A673 (cell line): ENCODE results near the gene CARD11.

ENCODE experiments used
- EZH2 ChIP-seq: fragments of 200-600 bp; sonication (generic); IDR thresholded peaks from 2 replicates; pipeline ENCODE4 v1.6.1; 2017; ENCODE audit warnings: borderline replicate concordance, low read depth, mild to moderate bottlenecking, mixed read lengths, antibody characterized with exemption, low read length; ENCODE audit not compliant: poor library complexity, severe bottlenecking
- TF ChIP-seq, protein P1 (sequence below): fragments of 300-800, 200-600 bp; sonication (generic); conservative IDR thresholded peaks from 2 replicates; pipeline ENCODE4 v1.5.1; 2017; ENCODE audit warnings: low read depth, mild to moderate bottlenecking, antibody characterized with exemption, low read length, moderate library complexity, mixed read lengths

DNA sequence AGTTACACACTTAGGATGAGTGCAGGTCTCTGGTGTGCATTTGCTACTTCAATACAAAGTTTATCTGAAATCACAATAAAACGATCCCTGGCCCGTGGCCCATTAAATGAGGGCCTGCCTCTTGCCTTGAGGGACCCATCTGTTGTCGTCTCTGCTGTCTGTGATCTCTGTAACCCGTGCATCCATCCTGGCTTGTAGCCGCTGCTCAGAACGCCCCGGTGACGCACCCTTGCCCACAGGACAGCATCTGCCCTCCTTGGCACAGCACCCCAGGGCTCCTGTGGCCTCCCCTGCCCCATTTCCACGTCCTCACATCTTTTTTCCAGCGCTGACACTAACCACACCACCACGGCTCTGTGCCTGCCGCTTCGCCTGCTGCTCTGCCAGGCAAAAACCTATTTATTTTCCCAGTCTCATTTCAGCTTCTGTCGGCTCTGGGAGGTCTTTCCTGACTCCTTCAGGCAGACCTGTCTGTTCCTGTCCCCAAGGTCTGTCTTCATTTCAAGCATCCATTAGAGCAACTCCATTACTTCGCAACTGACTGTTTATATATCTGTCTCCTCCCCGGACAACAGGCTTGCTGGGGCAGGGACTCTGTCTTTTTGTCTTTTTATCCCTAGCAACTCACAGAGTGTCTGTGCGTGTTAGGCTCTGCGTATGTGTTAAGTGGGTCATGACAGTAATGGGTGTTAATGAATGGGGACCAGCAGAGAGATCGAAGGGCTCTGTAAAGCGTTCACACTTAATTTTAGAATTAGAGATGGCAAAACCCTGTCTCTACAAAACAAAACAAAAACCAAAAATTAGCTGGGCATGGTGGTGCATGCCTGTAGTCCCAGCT lies 16.4 kb downstream of the CARD11 start:
- TF ChIP-seq, protein P1, sequence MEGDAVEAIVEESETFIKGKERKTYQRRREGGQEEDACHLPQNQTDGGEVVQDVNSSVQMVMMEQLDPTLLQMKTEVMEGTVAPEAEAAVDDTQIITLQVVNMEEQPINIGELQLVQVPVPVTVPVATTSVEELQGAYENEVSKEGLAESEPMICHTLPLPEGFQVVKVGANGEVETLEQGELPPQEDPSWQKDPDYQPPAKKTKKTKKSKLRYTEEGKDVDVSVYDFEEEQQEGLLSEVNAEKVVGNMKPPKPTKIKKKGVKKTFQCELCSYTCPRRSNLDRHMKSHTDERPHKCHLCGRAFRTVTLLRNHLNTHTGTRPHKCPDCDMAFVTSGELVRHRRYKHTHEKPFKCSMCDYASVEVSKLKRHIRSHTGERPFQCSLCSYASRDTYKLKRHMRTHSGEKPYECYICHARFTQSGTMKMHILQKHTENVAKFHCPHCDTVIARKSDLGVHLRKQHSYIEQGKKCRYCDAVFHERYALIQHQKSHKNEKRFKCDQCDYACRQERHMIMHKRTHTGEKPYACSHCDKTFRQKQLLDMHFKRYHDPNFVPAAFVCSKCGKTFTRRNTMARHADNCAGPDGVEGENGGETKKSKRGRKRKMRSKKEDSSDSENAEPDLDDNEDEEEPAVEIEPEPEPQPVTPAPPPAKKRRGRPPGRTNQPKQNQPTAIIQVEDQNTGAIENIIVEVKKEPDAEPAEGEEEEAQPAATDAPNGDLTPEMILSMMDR: no peak
- TF ChIP-seq EZH2: no peak
